MV-4-11 (cell line): ENCODE results near the gene TSHZ2.
"Not testable (repeated sequence)": the region's sequence is repeated elsewhere in the genome, so short reads cannot be mapped to it uniquely, and the experiment has no call there.

Experiments
- DNase-seq: peaks from one replicate; lab custom pipeline; 2025; lab: John Stamatoyannopoulos, UW

TSHZ2 gene

DNA sequence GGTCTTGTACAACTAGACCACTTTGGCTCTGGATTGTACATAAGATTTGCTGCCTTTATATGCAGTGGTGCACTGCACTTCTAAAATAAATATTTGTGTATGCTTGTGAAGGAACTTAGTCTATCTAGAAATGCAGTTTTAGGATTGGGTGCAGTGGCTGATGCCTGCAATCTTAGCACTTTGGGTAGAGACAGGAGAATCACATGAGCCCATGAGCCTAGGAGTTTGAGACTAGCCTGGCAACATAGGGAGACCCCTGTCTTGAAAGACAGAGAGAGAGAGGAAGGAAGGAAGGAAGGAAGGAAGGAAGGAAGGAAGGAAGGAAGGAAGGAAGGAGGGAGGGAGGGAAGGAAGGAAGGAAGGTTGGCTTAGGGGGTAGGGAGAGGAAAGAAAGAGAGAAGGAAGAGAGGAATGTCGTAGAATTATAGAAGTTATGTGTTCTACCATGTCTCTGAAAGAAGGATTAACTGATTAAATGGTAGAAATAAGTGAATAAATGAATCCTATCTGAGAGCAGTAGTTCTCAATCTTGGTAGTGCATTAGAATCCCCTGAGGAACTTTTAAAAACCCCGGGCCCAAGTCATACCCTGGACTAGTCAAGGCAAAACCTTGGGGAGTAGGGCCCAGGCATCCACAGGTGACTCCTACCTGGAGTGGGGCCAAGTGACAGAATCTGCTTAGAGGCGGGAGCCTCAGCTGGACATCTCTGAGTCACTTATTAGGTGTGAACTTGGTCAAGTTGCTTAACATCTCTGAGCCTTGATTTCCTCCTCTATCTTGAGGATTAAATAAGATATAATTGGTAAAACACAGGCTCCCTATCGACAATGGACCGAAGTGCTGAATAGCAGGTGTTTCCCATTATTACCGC lies 491.2 kb downstream of the TSHZ2 start:
- DNase-seq = no peak

DNA sequence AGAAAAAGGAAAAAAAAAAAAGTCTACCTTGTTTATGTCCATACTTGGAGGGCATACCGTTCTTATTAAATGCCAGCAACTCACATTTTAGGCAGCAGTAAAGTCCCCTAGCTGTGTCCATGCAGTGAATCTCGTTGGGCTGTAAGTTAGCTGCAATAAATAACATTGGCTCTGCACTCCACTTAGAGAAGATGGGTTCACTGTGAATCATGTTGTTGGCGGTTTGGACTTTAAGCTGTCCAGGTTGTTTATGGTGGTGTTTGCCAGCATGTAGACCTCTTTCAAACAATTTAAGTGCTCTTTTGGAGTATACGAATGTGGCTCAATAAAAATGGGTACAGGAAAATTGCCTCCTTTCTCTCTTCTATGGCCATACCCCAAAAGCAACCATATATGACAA lies 494.1 kb downstream of the TSHZ2 start:
- DNase-seq = no peak

- no peak for DNase-seq
These were observed 496.4 kb downstream of the TSHZ2 start for GRCh38 chr20:53468587-53468986.

GRCh38 chr20:53472859-53473258 lies 500.7 kb downstream of the TSHZ2 start:
- not testable (repeated sequence) for DNase-seq

DNA sequence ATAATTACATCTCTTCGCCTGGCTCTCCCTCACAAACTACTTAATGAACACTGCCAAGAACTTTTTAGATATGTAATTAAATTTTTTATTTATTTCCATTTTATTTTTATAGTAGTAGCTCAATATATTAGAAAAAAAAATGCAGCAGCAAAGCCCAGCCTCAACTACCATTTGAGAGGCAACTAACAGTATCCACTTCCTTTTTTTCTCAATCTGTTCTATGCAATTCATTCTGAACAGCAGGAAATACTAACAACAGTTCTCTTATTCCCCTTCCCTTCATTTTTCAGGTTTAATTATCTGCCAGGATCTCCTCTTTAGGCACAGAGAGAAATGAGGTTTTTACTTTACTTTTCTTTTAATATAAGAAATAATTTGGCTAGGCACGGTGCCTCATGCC lies 508.8 kb downstream of the TSHZ2 start:
- no peak for DNase-seq

GRCh38 chr20:53487461-53488200 lies 515.5 kb downstream of the TSHZ2 start:
- no peak for DNase-seq

GRCh38 chr20:53488775-53489272 lies 516.7 kb downstream of the TSHZ2 start:
- DNase-seq = no peak

- no peak for DNase-seq
These were observed 517.4 kb downstream of the TSHZ2 start for GRCh38 chr20:53489528-53489927.

- no peak for DNase-seq
These were observed 518.5 kb downstream of the TSHZ2 start for GRCh38 chr20:53490620-53491019.

GRCh38 chr20:53491462-53491861 lies 519.3 kb downstream of the TSHZ2 start:
- DNase-seq = no peak

DNA sequence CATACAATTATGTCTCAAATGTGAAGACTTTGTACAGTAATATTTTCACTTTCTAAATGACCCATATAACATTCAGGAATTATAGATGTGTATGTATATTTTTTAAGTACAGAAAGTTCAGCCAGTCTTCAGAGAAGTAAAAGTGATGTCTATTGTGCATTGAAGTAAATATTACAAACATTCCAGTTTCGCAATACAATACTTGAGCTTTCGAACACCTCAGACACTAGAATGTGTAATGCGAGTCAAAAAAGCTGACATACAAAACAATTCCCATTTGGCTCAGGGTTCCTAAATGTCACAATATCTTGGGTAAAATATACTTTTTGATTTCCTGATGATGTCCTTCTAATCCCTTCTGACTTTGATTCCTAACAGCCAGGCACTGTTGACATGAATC lies 520.1 kb downstream of the TSHZ2 start:
- no peak for DNase-seq

DNA sequence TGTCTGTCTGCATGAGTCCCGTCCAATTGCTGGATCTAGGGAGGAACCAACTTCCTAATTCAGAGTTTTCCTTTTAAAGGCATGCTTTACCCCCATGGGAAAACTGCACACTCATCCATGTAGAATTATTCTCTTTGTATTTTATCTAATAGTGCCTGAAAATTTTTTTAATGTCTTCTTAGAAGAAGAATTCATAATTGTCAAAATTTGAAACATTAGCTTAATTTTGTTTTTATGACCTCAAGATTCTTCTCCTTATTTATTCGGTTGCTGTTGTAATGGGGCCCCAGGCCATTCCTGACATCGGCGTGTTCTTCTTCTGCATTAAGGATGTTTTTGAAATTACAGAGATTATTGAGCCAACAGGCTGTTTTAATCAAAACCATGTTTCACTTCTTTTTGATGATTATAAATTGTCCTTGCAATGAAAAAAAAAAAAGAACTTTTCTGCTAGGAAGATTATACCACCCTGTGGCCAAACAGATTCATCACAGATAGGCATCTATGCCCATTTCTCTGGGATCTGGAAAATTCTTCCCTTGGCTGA lies 521.2 kb downstream of the TSHZ2 start:
- DNase-seq = no peak

DNA sequence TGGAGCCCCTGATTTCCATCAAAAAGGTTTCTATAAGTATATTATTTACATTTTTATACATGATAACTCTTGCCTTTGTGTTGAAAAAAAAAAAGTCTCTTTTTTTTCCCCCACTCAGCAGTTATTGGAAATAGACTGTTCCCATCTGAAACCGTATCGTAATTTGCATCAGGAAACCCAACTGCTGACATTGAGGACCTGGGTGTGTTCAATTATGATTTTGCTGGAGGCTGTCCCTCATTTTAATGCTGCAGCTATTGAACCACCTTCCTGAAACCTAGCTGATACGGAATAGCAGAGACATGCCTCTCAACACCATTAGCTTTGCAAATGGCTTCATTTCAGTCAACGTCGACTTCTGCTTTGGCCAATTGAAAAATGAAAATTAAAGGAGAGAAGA lies 522.6 kb downstream of the TSHZ2 start:
- no peak for DNase-seq

- no peak for DNase-seq
These were observed 523.4 kb downstream of the TSHZ2 start for GRCh38 chr20:53495398-53496092.

GRCh38 chr20:53497246-53497645 lies 525.1 kb downstream of the TSHZ2 start:
- no peak for DNase-seq

DNA sequence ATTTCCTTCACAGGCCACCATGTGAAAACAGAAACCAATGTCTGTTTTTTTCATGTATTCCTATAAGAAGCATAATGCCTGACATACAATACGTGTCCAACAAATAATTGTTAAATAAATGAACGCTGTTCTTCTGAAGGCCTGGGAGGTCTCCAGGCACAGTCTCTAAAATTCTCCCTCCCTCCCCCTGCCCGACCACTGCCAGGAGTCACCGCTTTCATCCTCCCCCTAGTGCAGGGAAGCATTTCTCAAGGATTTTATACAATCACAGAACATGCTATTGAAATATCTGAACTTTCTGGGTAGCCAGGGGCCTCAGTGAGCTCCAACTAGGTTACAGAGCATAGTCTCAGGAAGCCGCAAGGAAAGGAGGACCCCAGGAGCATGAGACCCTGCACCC lies 526.2 kb downstream of the TSHZ2 start:
- no peak for DNase-seq

DNA sequence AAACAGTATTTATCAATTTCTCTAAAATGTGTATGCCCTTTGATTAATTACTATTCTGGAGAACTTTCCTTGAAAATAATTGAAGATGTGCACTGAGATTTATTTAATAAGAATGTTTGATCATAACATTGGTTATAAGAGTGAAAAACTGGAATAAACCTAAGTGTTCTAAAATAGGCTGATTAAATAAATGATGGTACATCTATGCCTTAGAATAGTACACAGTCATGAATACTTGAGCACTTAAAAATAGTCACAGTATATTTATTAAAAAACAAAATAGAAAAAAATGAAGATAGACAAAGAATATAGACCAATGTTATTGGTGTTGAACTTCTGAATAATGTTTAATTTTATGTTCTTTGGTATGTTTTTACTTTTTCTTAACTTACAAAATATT lies 528.5 kb downstream of the TSHZ2 start:
- DNase-seq = no peak

DNA sequence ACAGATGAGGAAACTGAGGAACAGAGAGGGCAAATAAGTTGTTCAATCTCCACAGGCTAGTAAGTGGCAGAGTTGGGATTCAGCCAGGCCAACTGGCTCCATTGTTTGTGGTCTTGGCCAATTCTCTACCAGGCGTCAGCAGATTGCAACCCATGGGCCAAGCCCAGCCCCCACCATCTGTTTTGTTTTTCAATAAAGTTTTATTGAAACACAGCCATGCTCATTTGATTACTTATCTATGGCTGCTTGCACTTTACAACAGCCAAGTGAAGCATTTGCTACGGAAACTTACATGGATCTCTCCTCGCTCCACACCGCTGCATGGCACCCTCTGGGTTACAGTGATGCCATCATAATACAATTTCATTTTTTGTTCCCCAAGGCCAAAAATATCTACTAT lies 530.7 kb downstream of the TSHZ2 start:
- no peak for DNase-seq

GRCh38 chr20:53503517-53503919 lies 531.4 kb downstream of the TSHZ2 start:
- no peak for DNase-seq

DNA sequence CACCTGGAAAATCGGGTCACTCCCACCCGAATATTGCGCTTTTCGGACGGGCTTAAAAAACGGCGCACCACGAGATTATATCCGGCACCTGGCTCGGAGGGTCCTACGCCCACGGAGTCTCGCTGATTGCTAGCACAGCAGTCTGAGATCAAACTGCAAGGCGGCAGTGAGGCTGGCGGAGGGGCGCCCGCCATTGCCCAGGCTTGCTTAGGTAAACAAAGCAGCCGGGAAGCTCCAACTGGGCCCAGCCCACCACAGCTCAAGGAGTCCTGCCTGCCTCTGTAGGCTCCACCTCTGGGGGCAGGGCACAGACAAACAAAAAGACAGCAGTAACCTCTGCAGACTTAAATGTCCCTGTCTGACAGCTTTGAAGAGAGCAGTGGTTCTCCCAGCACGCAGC lies 531.9 kb downstream of the TSHZ2 start:
- DNase-seq = not testable (repeated sequence)

- DNase-seq = no peak
These were observed 538.1 kb downstream of the TSHZ2 start for GRCh38 chr20:53510262-53510661.

- no peak for DNase-seq
These were observed 538.5 kb downstream of the TSHZ2 start for GRCh38 chr20:53510704-53511103.
